Vagina (tissue), 2 donors: ENCODE data around the gene NRARP. TPM values are rescaled to one million over a fixed set of nuclear protein-coding genes. Genes with fewer than 3 reads are reported as not detected.

Experiments
- DNase-seq, 2 donors: peaks; one replicate each; pipeline ENCODE4 v3.0.0-alpha.2; 2017; ENCODE audit errors: extremely low spot score in 2 of 2
- H3K27ac ChIP-seq: fragments of 200-600 bp; sonication (generic); one replicate; pipeline ENCODE4 v1.5.1; 2019
- H3K27me3 ChIP-seq: fragments of 200-600 bp; sonication (generic); one replicate; pipeline ENCODE4 v1.5.1; 2019
- H3K36me3 ChIP-seq, 2 donors: fragments of 200-600 bp; sonication (generic); one replicate each; pipeline ENCODE4 v1.5.1; 2017 to 2019
- H3K4me1 ChIP-seq: fragments of 200-600 bp; sonication (generic); one replicate; pipeline ENCODE4 v1.5.1; 2019
- H3K4me3 ChIP-seq, 2 donors: fragments of 200-600 bp; sonication (generic); 1 replicate in 1 of 2; 2 replicates in 1 of 2; pipeline ENCODE4 v1.5.1; 2016 to 2019
- H3K9me3 ChIP-seq: fragments of 200-600 bp; sonication (generic); one replicate; pipeline ENCODE4 v1.5.1; 2019
- CTCF ChIP-seq, 3 experiments: fragments of 450-650 bp in 2 of 3; fragments of 200-600 bp in 1 of 3; sonication (generic) in 1 of 3; IDR thresholded peaks; one replicate each; pipeline ENCODE4 v1.5.1; 2017 to 2019; ENCODE audit warnings: antibody characterized with exemption in 3 of 3, mild to moderate bottlenecking in 2 of 3, moderate library complexity in 2 of 3
- POLR2A ChIP-seq, 2 donors: fragments of 450-650 bp; IDR thresholded peaks; one replicate each; pipeline ENCODE4 v1.6.1; 2017; ENCODE audit warnings: antibody characterized with exemption in 2 of 2, mild to moderate bottlenecking in 2 of 2, moderate library complexity in 2 of 2
- POLR2AphosphoS5 ChIP-seq, 2 donors: sonication (generic); formaldehyde crosslinking; IDR thresholded peaks; one replicate each; pipeline ENCODE4 v1.9.0; 2017; ENCODE audit warnings: antibody characterized with exemption in 2 of 2, mild to moderate bottlenecking in 2 of 2, low read depth in 1 of 2; ENCODE audit not compliant: insufficient read depth in 1 of 2
- intact Hi-C: fragments of 100-400 bp; cut with DNase I; formaldehyde crosslinking; loops from one replicate; pipeline ENCODE4 v1.15.1; 2023
- total RNA-seq: library from RNA; depleted of rRNA; stranded (reverse); fragments of >200 nt; gene quantifications from one replicate; pipeline ENCODE4 v1.2.3, GENCODE V29; 2016

Gene NRARP
- total RNA-seq, 1 donor from 2014 or later = 29.5 TPM

DNA sequence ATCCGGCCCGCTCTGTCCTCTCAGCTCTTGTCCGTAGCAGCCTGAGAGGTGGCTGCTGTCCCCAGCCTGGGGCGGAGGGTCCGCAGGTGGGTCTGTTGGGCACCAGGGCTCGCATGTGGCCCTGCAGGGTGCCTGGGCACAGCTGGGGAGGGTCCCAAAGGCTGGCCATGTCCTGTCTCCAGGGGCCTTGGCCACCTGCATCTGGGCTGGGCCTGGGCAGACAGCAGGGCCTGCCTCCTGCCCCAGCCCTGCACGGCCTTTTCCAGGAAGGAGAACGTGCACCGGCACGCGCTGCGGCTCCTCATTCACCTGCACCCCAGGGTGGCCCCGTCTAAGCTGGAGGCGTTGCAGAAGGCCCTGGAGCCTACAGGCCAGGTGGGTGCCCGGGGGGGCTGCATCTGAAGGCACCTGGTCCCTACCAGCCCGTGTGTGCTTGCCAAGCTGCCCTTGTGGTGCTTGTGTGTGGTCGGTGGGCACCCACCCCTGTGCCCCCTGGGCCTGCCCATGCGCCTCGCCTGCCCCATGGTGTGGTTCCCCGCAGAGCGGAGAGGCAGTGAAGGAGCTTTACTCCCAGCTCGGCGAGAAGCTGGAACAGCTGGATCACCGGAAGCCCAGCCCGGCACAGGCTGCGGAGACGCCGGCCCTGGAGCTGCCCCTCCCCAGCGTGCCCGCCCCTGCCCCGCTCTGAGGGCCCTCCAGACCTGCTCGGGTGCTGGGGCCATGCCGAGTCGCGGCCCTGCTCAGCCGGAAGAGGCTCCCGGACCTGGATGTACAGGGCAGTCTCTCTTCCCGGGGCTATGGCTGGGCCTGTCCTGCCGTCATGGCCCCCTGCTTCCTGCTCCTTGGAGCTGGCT lies 29.6 kb downstream of the NRARP start:
- no peak overlapping the region for H3K4me3 ChIP-seq
- no peak overlapping the region for H3K27ac ChIP-seq
- peaks cover 0 to 17% of the 10 kb centered on the region in 2 donors for H3K36me3 ChIP-seq
- DNase-seq = peak in 1 of 2 donors; percentile 84
- peaks cover 38% of the 10 kb centered on the region for H3K4me1 ChIP-seq
- no peaks in the 10 kb centered on the region for H3K27me3 ChIP-seq
- TF ChIP-seq CTCF (IDR thresholded peaks at IDR 0.05) = no peak
- TF ChIP-seq POLR2A (IDR thresholded peaks at IDR 0.05) = no peak
- TF ChIP-seq POLR2AphosphoS5 (IDR thresholded peaks at IDR 0.05; ENCODE audit: insufficient read depth in 1 of 2, low read depth in 1 of 2) = no peak
- intact Hi-C loops = no loop called here
- no peaks in the 10 kb centered on the region for H3K9me3 ChIP-seq

- Histone ChIP-seq H3K27ac (no peak overlapping the region), H3K9me3 (no peaks in the 10 kb centered on the region), H3K4me3 (no peak overlapping the region), H3K27me3 (no peaks in the 10 kb centered on the region), H3K36me3 (peaks cover 0 to 21% of the 10 kb centered on the region in 2 donors), H3K4me1 (peaks cover 31% of the 10 kb centered on the region)
- intact Hi-C loops = no loop called here
- peak in 1 of 2 donors; percentile 70 for DNase-seq
- TF ChIP-seq POLR2A (IDR thresholded peaks at IDR 0.05) (no peak), POLR2AphosphoS5 (IDR thresholded peaks at IDR 0.05; ENCODE audit: insufficient read depth in 1 of 2, low read depth in 1 of 2) (no peak), CTCF (IDR thresholded peaks at IDR 0.05) (no peak)
These were observed 30.4 kb downstream of the NRARP start for GRCh38 chr9:137271696-137272076.

DNA sequence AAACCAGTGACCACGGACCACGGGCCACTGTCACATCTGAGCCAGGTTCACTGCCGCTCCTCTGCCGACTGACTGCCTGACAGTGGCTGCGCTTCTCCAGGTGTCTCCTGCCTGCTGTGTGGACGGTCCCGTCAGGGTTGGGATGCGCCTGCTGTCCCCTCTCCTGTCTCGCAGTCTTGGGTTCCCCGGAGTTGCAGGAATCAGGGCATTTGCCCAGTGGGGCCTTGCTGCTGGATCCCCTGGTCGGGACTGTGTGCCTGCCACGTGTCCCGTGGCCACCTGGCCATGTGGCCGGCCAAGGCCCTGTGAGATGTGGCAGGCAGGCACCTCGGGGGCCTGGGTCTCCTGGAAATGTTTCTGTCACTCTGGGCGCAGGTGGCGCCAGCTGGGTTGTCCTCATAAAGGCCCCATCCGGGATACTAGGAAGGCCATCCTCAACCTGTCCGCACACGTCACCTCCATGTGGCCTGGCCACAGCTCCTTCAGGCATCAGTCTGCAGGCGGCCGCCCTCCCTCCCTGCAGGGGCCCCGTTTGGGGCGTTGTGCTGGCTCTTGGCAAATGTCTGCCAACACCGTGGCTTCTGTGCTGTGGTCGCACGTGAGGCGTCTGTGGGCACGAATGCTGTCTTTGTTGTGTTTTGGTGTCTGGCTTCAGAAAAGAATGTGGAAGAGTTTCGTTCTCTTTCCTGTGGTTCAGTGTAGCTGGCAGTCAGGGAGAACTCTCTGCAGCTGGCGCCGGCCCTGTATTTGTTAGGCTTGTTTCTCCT lies 31.0 kb downstream of the NRARP start:
- Histone ChIP-seq H3K4me3 (no peak overlapping the region), H3K27me3 (no peaks in the 10 kb centered on the region), H3K9me3 (no peaks in the 10 kb centered on the region), H3K4me1 (peaks cover 25% of the 10 kb centered on the region), H3K27ac (no peak overlapping the region), H3K36me3 (peaks cover 0 to 25% of the 10 kb centered on the region in 2 donors)
- intact Hi-C loops = no loop called here
- TF ChIP-seq POLR2A (IDR thresholded peaks at IDR 0.05) (no peak), POLR2AphosphoS5 (IDR thresholded peaks at IDR 0.05; ENCODE audit: insufficient read depth in 1 of 2, low read depth in 1 of 2) (no peak), CTCF (IDR thresholded peaks at IDR 0.05) (no peak)
- peak in 1 of 2 donors; percentile 71 for DNase-seq

DNA sequence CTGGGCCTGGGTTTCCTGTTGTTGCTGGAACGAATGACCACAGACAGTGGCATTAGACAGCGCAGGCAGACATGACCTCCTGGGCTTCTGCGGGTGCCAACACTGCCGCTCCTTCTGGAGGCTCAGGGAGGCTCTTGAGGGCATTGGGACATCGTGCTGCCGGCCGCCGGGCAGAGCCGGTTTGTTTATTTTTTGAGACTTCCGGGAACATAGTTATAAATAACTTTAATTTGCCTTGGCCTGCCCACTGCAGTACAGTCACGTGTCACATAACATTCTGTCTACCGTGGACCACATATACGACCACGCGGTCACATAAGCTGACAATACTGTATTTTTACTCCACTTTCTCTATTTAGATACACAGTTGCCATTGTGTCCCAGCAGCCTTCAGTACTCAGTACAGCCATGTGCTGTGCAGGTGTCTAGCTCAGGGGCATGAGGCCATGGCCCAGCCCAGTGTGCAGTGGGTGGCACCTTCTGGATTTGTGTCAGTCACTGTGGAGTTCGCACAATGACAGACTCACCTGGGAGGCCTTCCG lies 32.8 kb downstream of the NRARP start:
- intact Hi-C loops = no loop called here
- Histone ChIP-seq H3K36me3 (peaks cover 0 to 37% of the 10 kb centered on the region in 2 donors), H3K4me1 (peaks cover 18% of the 10 kb centered on the region), H3K9me3 (no peaks in the 10 kb centered on the region), H3K4me3 (no peak overlapping the region), H3K27me3 (no peaks in the 10 kb centered on the region), H3K27ac (no peak overlapping the region)
- no peak for DNase-seq
- TF ChIP-seq POLR2A (IDR thresholded peaks at IDR 0.05) = no peak
- TF ChIP-seq POLR2AphosphoS5 (IDR thresholded peaks at IDR 0.05; ENCODE audit: insufficient read depth in 1 of 2, low read depth in 1 of 2) = peak; percentile 49 to 63

DNA sequence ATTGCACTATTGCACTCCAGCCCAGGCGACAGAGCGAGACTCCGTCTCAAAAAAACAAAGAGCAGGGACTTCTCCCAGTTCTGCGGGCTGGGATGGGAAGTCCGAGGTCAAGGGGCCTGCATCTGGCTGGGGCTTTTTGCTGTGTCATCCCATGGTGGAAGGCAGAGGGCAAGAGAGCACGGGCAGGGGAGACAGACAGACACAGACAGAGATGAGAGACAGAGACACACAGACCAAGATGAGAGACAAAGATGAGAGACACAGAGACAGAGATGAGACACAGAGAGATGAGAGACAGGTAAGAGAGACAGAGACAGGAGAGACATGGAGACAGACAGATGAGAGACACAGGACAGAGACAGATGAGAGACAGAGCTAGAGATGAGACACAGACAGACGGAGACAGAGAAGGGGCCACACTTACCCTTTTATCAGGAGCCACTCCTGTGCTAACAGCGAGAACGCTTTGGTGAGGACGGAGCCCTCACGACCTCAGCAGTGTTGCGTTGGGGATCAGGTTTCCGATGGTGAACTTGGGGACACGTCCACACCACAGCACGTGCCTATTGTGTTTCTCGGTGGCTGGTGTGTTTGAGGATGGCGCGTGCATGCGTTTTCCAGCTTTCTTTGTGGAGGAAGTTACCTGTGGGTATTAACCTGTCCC lies 33.4 kb downstream of the NRARP start:
- intact Hi-C loops = no loop called here

More for the DNA sequence above, 33.4 kb downstream of the NRARP start:
- no peak for DNase-seq
- Histone ChIP-seq H3K9me3 (no peaks in the 10 kb centered on the region), H3K27me3 (no peaks in the 10 kb centered on the region), H3K27ac (no peak overlapping the region), H3K4me1 (peaks cover 12% of the 10 kb centered on the region), H3K4me3 (no peak overlapping the region), H3K36me3 (peaks cover 0 to 44% of the 10 kb centered on the region in 2 donors)
- TF ChIP-seq POLR2AphosphoS5 (IDR thresholded peaks at IDR 0.05; ENCODE audit: insufficient read depth in 1 of 2, low read depth in 1 of 2) (no peak), CTCF (IDR thresholded peaks at IDR 0.05) (no peak), POLR2A (IDR thresholded peaks at IDR 0.05) (no peak)
